Endothelial cell of umbilical vein (primary cell): ENCODE measurements around the gene CMSS1.

Experiments
- EZH2 ChIP-seq: IDR thresholded peaks from 2 replicates; pipeline ENCODE4 v1.6.1; 2012; ENCODE audit warnings: borderline replicate concordance, low read depth, mild to moderate bottlenecking, moderate library complexity, low read length, inconsistent platforms; ENCODE audit not compliant: severe bottlenecking
- POLR2A ChIP-seq: IDR thresholded peaks from 2 replicates; pipeline ENCODE4 v1.6.1; 2012; ENCODE audit warnings: low read depth, mild to moderate bottlenecking, control low read depth, low read length
- POLR2AphosphoS5 ChIP-seq: IDR thresholded peaks from 2 replicates; pipeline ENCODE4 v1.6.1; 2012; ENCODE audit warnings: low read depth, mild to moderate bottlenecking, control low read depth, low read length, moderate library complexity; ENCODE audit not compliant: insufficient read depth
- TF ChIP-seq, protein P1 (sequence below), 2 donors: IDR thresholded peaks; 1 replicate in 1 of 2; 2 replicates in 1 of 2; pipeline ENCODE4 v1.5.1; 2011; ENCODE audit warnings: low read length in 2 of 2, mild to moderate bottlenecking in 2 of 2, moderate library complexity in 2 of 2, control low read depth in 1 of 2, inconsistent platforms in 1 of 2, low read depth in 1 of 2; ENCODE audit not compliant: insufficient read depth in 1 of 2; ENCODE audit errors: extremely low read depth in 1 of 2

GRCh38 chr3:100185847-100186246 is 368.2 kb downstream of the CMSS1 start:
- TF ChIP-seq, protein P1, sequence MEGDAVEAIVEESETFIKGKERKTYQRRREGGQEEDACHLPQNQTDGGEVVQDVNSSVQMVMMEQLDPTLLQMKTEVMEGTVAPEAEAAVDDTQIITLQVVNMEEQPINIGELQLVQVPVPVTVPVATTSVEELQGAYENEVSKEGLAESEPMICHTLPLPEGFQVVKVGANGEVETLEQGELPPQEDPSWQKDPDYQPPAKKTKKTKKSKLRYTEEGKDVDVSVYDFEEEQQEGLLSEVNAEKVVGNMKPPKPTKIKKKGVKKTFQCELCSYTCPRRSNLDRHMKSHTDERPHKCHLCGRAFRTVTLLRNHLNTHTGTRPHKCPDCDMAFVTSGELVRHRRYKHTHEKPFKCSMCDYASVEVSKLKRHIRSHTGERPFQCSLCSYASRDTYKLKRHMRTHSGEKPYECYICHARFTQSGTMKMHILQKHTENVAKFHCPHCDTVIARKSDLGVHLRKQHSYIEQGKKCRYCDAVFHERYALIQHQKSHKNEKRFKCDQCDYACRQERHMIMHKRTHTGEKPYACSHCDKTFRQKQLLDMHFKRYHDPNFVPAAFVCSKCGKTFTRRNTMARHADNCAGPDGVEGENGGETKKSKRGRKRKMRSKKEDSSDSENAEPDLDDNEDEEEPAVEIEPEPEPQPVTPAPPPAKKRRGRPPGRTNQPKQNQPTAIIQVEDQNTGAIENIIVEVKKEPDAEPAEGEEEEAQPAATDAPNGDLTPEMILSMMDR (IDR thresholded peaks at IDR 0.05; ENCODE audit: extremely low read depth in 1 of 2, insufficient read depth in 1 of 2, low read depth in 1 of 2, low read length in 2 of 2), result no peak
- TF ChIP-seq EZH2 (no peak), POLR2A (no peak), POLR2AphosphoS5 (no peak)
